Prostate gland (tissue), 2 donors: Measurements from ENCODE around the gene CPNE2. TPM values are rescaled to one million over a fixed set of nuclear protein-coding genes. Genes with fewer than 3 reads are reported as not detected.

Experiments used
- DNase-seq: peaks from one replicate; pipeline ENCODE4 v3.0.0-alpha.2; 2019; ENCODE audit warnings: low spot score
- H3K27ac ChIP-seq, 2 donors: fragments of 200-600 bp; sonication (generic); 2 replicates each; pipeline ENCODE4 v1.5.1; 2017 to 2019
- H3K27me3 ChIP-seq: fragments of 200-600 bp; sonication (generic); replicated peaks from 2 replicates; pipeline ENCODE4 v1.5.1; 2019; ENCODE audit not compliant: insufficient read depth
- H3K36me3 ChIP-seq, 2 donors: fragments of 200-600 bp; sonication (generic); 1 replicate in 1 of 2; 2 replicates in 1 of 2; pipeline versions ENCODE4 v1.5.1 to v1.8.1; 2017 to 2019
- H3K4me1 ChIP-seq: fragments of 200-600 bp; sonication (generic); replicated peaks from 2 replicates; pipeline ENCODE4 v1.5.1; 2019
- H3K4me3 ChIP-seq, 2 donors: fragments of 200-600 bp; sonication (generic); 2 replicates each; pipeline ENCODE4 v1.5.1; 2017 to 2019
- H3K9me3 ChIP-seq: fragments of 200-600 bp; sonication (generic); 2 replicates; pipeline ENCODE4 v1.5.1; 2017
- CTCF ChIP-seq, 4 experiments: fragments of 200-600 bp in 2 of 4; fragments of 450-650 bp in 2 of 4; sonication (generic) in 2 of 4; IDR thresholded peaks; 1 replicate in 3 of 4; 2 replicates in 1 of 4; pipeline ENCODE4 v1.5.1; 2016 to 2019; ENCODE audit warnings: antibody characterized with exemption in 4 of 4, mild to moderate bottlenecking in 2 of 4, moderate library complexity in 2 of 4
- POLR2A ChIP-seq: fragments of 450-650 bp; IDR thresholded peaks from one replicate; pipeline ENCODE4 v1.6.1; 2016; ENCODE audit warnings: antibody characterized with exemption, mild to moderate bottlenecking
- POLR2AphosphoS5 ChIP-seq: sonication (generic); formaldehyde crosslinking; IDR thresholded peaks from one replicate; pipeline ENCODE4 v1.6.1; 2017; ENCODE audit warnings: antibody characterized with exemption
- WGBS: methylation state at CpG from one replicate; pipeline ENCODE4 v1.1.5; 2018; 5-methylcytosine and 5-hydroxymethylcytosine counted together
- intact Hi-C: fragments of 100-400 bp; cut with DNase I; formaldehyde crosslinking; loops from one replicate; pipeline ENCODE4 v1.14.2; 2022
- total RNA-seq, 2 donors: library from RNA; depleted of rRNA; stranded (reverse); fragments of >200 nt; gene quantifications; one replicate each; pipeline ENCODE4 v1.1.0, GENCODE V29; 2016

The CPNE2 gene
- total RNA-seq, 2 donors from 2014 or later: 22.3 to 23.3 TPM

DNA sequence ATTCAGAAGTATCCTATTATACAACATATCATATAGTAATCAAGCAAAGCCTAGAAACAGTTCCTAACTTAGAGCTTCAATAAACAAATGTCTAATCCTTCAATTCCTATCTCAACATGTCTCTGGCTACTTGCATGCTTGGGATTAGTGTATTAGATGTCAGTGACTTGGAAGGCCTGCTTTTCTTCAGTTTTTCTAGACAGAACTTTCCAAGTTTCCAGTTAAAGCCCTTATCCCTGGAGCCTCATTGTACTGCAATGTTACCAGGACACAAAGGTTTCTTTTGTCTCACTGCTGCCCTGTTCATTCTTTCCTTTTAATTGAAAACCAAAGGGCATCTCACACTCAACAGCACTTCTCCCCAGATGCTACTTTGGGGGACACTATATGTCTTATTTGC, 76.9 kb downstream of the CPNE2 start:
- Histone ChIP-seq H3K4me1 (peaks cover 7% of the 10 kb centered on the region), H3K27me3 (no peaks in the 10 kb centered on the region), H3K4me3 (no peak overlapping the region), H3K9me3 (no peaks in the 10 kb centered on the region), H3K27ac (no peak overlapping the region), H3K36me3 (peaks cover 0 to 17% of the 10 kb centered on the region in 2 donors)
- intact Hi-C loops: no loop called here
- no peak for TF ChIP-seq CTCF (IDR thresholded peaks at IDR 0.05)
- no peak for TF ChIP-seq POLR2AphosphoS5
- TF ChIP-seq POLR2A: no peak
- DNase-seq: no peak

GRCh38 chr16:57172721-57173290, 80.4 kb downstream of the CPNE2 start:
- Histone ChIP-seq H3K36me3 (peaks cover 0 to 17% of the 10 kb centered on the region in 2 donors), H3K9me3 (no peaks in the 10 kb centered on the region), H3K27me3 (no peaks in the 10 kb centered on the region), H3K4me1 (no peaks in the 10 kb centered on the region), H3K27ac (no peak overlapping the region), H3K4me3 (no peak overlapping the region)
- DNase-seq: no peak
- TF ChIP-seq CTCF (IDR thresholded peaks at IDR 0.05) (no peak), POLR2AphosphoS5 (no peak), POLR2A (no peak)
- intact Hi-C loops: no loop called here
- 82% methylated on average over 5 of the region's 5 CpGs for WGBS

- Histone ChIP-seq H3K27me3 (no peaks in the 10 kb centered on the region), H3K4me3 (no peak overlapping the region), H3K9me3 (no peaks in the 10 kb centered on the region), H3K4me1 (peaks cover 5% of the 10 kb centered on the region), H3K36me3 (peaks cover 0 to 10% of the 10 kb centered on the region in 2 donors), H3K27ac (no peak overlapping the region)
- intact Hi-C loops: no loop called here
- no peak for DNase-seq
- WGBS: 55% methylated on average over 5 of the region's 5 CpGs
- TF ChIP-seq POLR2A: no peak
- TF ChIP-seq CTCF (IDR thresholded peaks at IDR 0.05): no peak
- no peak for TF ChIP-seq POLR2AphosphoS5
These were observed 83.5 kb downstream of the CPNE2 start for GRCh38 chr16:57175896-57176295.

- Histone ChIP-seq H3K4me1 (peaks cover 5% of the 10 kb centered on the region), H3K4me3 (no peak overlapping the region), H3K27me3 (no peaks in the 10 kb centered on the region), H3K9me3 (no peaks in the 10 kb centered on the region), H3K27ac (no peak overlapping the region), H3K36me3 (no peaks in the 10 kb centered on the region)
- WGBS: 44% methylated on average over 3 of the region's 3 CpGs
- intact Hi-C loops: no loop called here
- DNase-seq: no peak
- TF ChIP-seq POLR2AphosphoS5 (no peak), CTCF (IDR thresholded peaks at IDR 0.05) (no peak), POLR2A (no peak)
These were observed 85.8 kb downstream of the CPNE2 start for GRCh38 chr16:57178196-57178595.

- no peaks in the 10 kb centered on the region for H3K9me3 ChIP-seq
- H3K4me1 ChIP-seq: peaks cover 5% of the 10 kb centered on the region
- H3K27me3 ChIP-seq: no peaks in the 10 kb centered on the region
- no peak for DNase-seq
- no peak overlapping the region for H3K27ac ChIP-seq
- H3K4me3 ChIP-seq: no peak overlapping the region
- TF ChIP-seq POLR2A: no peak
- TF ChIP-seq CTCF (IDR thresholded peaks at IDR 0.05): no peak
- H3K36me3 ChIP-seq: no peaks in the 10 kb centered on the region
- intact Hi-C loops: no loop called here
- 46% methylated on average over 4 of the region's 4 CpGs for WGBS
These were observed 86.4 kb downstream of the CPNE2 start for GRCh38 chr16:57178793-57179212.
